Bronchial epithelial cell (primary cell): ENCODE measurements around the gene IPPK. TPM values are rescaled to one million over a fixed set of nuclear protein-coding genes. Genes with fewer than 3 reads are reported as not detected.
A peak's percentile ranks its signal among the peaks of the same experiment; 100 is the strongest.
"Not testable (repeated sequence)": the region's sequence is repeated elsewhere in the genome, so short reads cannot be mapped to it uniquely, and the experiment has no call there.

ENCODE experiments used
- DNase-seq: peaks from one replicate; pipeline ENCODE4 v3.0.0-alpha.2; 2010; ENCODE audit warnings: low read depth
- FAIRE-seq: peaks from 2 replicates; lab custom pipeline; 2011; peaks lifted over from hg19 to GRCh38; lab: Jason Lieb, UNC
- H3K27me3 ChIP-seq: 2 replicates; pipeline ENCODE4 v1.5.1; 2011; ENCODE audit warnings: low read length; ENCODE audit not compliant: control insufficient read depth, insufficient read depth
- H3K36me3 ChIP-seq: 2 replicates; pipeline ENCODE4 v1.5.1; 2011; ENCODE audit warnings: low read length; ENCODE audit not compliant: control insufficient read depth, insufficient read depth
- H3K4me3 ChIP-seq: 2 replicates; pipeline ENCODE4 v1.5.1; 2011; ENCODE audit warnings: mild to moderate bottlenecking, low read depth, low read length, control low read depth
- total RNA-seq: library from RNA; depleted of rRNA; stranded (reverse); fragments of >200 nt; gene quantifications from 2 replicates; pipeline ENCODE4 v1.2.1, GENCODE V29; 2014
- TF ChIP-seq, protein P1 (sequence below): IDR thresholded peaks from 2 replicates; pipeline ENCODE4 v1.5.1; 2011; ENCODE audit warnings: mild to moderate bottlenecking, moderate library complexity, low read length, control low read depth, inconsistent platforms; ENCODE audit not compliant: insufficient read depth, severe bottlenecking

The IPPK gene
- total RNA-seq, 1 donor from 2014 or later = 27.6 TPM

- TF ChIP-seq, protein P1, sequence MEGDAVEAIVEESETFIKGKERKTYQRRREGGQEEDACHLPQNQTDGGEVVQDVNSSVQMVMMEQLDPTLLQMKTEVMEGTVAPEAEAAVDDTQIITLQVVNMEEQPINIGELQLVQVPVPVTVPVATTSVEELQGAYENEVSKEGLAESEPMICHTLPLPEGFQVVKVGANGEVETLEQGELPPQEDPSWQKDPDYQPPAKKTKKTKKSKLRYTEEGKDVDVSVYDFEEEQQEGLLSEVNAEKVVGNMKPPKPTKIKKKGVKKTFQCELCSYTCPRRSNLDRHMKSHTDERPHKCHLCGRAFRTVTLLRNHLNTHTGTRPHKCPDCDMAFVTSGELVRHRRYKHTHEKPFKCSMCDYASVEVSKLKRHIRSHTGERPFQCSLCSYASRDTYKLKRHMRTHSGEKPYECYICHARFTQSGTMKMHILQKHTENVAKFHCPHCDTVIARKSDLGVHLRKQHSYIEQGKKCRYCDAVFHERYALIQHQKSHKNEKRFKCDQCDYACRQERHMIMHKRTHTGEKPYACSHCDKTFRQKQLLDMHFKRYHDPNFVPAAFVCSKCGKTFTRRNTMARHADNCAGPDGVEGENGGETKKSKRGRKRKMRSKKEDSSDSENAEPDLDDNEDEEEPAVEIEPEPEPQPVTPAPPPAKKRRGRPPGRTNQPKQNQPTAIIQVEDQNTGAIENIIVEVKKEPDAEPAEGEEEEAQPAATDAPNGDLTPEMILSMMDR = no peak
- no peaks in the 10 kb centered on the region for H3K36me3 ChIP-seq
- DNase-seq (peak; percentile 51), FAIRE-seq (peak; percentile 13)
- no peak overlapping the region for H3K4me3 ChIP-seq
- H3K27me3 ChIP-seq = no peaks in the 10 kb centered on the region
Measured at GRCh38 chr9:92592537-92592936, 77.4 kb downstream of the IPPK start.

DNA sequence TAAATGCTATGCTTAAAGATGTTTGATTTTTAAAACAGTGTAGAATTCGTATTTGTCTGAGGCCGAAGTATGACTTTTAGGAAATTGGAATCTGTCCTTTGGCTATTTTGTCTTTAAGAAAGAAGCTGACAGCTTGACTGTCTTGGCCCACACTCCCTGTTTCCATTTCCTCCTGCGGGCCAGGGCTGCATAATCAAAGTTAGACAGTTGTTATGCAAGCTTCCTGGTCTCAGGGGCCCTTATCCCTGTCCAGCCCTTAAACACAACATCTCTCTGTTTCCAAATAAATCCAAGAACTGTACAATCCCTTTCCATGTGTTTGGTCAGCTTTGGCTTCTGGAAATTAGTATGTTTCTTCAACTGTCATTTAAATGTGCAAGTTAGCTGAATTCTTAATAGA is 79.6 kb downstream of the IPPK start:
- DNase-seq = no peak

DNA sequence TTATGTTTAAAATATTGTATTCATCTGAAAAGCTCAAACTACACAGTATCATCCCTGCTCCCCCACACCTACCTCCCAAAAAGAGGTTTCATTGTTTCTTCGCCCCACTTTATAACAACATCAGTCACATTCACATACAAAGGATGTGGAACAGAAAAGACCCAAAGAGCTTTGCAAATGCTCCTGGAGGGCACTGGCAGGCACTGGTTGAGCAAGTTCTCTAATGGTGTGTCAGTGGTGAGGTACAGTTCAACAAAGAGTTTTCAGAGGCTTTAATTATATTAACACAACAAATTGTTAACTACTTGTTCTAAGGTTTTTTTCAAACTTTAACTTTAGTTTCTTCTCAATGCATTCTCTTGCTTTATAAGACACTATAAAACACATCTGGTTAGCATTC is 80.0 kb downstream of the IPPK start:
- FAIRE-seq (no peak), DNase-seq (no peak)
- no peaks in the 10 kb centered on the region for H3K27me3 ChIP-seq
- H3K4me3 ChIP-seq = no peak overlapping the region
- TF ChIP-seq, protein P1 = no peak
- H3K36me3 ChIP-seq = no peaks in the 10 kb centered on the region

More for the DNA sequence above, 79.6 kb downstream of the IPPK start:
- no peaks in the 10 kb centered on the region for H3K27me3 ChIP-seq
- H3K4me3 ChIP-seq = no peak overlapping the region
- FAIRE-seq = no peak
- TF ChIP-seq, protein P1 = no peak
- H3K36me3 ChIP-seq = no peaks in the 10 kb centered on the region

DNA sequence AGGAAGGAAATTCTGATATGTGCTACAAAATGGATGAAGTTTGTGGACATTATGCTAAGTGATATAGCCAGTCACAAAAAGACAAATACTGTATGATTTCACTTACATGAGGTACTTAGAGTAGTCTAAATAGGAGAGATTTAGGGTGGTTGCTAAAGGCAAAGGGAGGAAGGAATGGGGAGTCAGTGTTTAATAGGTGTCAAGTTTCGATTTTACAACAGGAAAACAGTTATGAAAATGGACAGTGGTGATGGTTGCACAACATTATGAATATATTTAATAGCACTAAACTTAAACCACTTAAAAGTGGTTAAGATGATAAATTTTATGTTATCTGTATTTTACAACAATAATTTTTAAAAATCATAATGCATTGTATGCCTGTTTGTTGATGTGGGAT is 93.8 kb downstream of the IPPK start:
- no peaks in the 10 kb centered on the region for H3K27me3 ChIP-seq
- TF ChIP-seq, protein P1 = no peak
- DNase-seq (no peak), FAIRE-seq (no peak)
- no peaks in the 10 kb centered on the region for H3K36me3 ChIP-seq
- no peak overlapping the region for H3K4me3 ChIP-seq

GRCh38 chr9:92573612-92574011 is 96.3 kb downstream of the IPPK start:
- not testable (repeated sequence) for H3K4me3 ChIP-seq, H3K36me3 ChIP-seq, H3K27me3 ChIP-seq, FAIRE-seq, DNase-seq

DNA sequence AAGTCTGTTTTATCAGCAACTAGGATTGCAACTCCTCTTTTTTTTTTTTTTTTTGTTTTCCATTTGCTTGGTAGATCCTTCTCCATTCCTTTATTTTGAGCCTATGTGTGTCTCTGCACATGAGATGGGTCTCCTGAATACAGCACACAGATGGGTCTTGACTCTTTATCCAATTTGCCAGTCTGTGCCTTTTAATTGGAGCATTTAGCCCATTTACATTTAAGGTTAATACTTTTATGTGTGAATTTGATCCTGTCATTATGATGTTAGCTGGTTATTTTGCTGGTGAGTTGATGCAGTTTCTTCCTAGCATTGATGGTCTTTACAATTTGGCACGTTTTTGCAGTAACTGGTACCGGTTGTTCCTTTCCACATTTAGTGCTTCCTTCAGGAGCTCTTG is 98.1 kb downstream of the IPPK start:
- not testable (repeated sequence) for H3K4me3 ChIP-seq, H3K27me3 ChIP-seq, H3K36me3 ChIP-seq, DNase-seq, FAIRE-seq

DNA sequence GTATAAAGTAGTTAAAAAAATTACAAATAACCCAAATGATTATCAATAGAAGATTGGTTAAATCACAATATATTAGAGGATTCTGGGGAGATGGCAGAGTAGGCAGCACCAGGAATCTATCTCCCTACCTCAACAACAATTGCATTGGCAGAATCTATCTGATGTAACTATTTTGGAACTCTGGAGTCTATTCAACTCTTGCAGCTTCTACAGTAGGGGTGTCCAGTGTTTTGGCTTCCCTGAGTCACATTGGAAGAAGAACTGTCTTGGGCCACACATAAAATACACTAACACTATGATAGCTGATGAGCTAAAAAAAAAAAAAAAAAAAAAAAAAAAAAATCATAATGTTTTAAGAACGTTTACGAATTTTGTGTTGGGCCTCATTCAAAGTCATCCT is 104.9 kb downstream of the IPPK start:
- no peaks in the 10 kb centered on the region for H3K36me3 ChIP-seq
- TF ChIP-seq, protein P1 = no peak
- no peak for DNase-seq
- H3K27me3 ChIP-seq = no peaks in the 10 kb centered on the region
- no peak overlapping the region for H3K4me3 ChIP-seq
- no peak for FAIRE-seq
